Activated CD8-positive, alpha-beta memory T cell treated with anti-CD3 and anti-CD28 coated beads, Interleukin-2, amount 50 U/mL, for 4 hours (primary cell): ENCODE measurements around the gene BICC1.

Experiments used
- DNase-seq: peaks from one replicate; pipeline ENCODE4 v3.0.0-alpha.2; 2020

The BICC1 gene

GRCh38 chr10:58755677-58756076 lies 243.0 kb downstream of the BICC1 start:
- no peak for DNase-seq

GRCh38 chr10:58756130-58756719 lies 243.6 kb downstream of the BICC1 start:
- DNase-seq = no peak

GRCh38 chr10:58757352-58758065 lies 244.8 kb downstream of the BICC1 start:
- DNase-seq = no peak

DNA sequence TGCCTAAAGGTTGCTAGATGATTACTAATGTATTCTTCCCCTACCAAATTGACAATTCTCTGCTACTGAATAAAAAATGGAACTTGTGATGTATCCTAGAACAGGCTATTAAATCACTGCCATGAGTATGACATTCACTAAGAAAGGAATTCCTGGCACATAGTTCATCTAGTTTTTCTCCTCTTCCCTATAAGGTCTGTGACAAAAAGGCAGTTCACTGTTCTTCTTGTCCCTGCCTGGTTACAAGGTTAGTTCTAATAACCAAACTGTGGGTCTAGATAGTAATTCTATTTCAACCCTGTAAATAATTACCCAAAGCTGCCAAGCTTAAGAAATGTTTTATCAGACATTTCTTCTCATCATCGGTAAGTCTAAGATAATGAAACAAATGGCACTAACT lies 245.6 kb downstream of the BICC1 start:
- no peak for DNase-seq

- no peak for DNase-seq
Observed at GRCh38 chr10:58764087-58764747, 251.5 kb downstream of the BICC1 start.

DNA sequence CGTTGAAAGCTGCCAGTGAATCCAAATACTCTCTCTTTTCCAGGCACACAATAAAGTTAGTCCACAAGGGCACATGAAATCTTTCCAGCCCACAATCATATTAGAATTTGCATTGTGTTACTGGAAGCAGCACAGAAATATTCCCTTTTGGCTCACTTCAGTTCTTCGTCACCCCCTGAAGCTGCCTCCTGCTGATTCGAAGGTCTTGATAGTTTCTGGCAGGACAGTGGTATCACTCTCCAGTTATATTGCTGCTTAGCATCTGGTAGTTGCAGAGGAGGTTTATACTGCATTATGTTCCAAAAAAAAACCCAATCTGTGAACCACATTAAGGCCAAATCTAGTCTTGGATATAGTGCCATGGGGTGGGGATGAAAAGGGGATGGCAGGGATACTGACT lies 253.2 kb downstream of the BICC1 start:
- DNase-seq = no peak

GRCh38 chr10:58767652-58768051 lies 255.0 kb downstream of the BICC1 start:
- no peak for DNase-seq

GRCh38 chr10:58771863-58772262 lies 259.2 kb downstream of the BICC1 start:
- DNase-seq = no peak

- DNase-seq = no peak
Observed at GRCh38 chr10:58772758-58773157, 260.1 kb downstream of the BICC1 start.

GRCh38 chr10:58773341-58773740 lies 260.7 kb downstream of the BICC1 start:
- DNase-seq = no peak

DNA sequence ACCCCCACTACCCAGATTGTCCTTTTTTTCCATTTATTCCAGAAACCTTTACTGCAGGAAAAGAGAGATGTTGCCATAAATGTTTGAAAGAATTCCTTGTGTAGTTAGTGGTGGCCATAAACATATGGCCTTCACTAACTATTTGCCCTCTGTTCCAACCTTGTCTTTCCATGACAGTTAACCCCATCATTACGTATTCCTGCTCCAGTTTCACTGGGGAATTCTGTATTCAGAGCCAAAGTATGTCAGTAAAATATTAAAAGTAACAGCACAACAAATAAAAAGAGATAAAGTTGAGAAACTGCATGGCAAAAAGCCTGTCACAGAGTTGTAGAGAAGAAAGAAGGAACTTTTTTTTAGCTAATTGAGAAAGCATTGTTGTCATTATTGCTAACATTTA lies 261.3 kb downstream of the BICC1 start:
- no peak for DNase-seq

DNA sequence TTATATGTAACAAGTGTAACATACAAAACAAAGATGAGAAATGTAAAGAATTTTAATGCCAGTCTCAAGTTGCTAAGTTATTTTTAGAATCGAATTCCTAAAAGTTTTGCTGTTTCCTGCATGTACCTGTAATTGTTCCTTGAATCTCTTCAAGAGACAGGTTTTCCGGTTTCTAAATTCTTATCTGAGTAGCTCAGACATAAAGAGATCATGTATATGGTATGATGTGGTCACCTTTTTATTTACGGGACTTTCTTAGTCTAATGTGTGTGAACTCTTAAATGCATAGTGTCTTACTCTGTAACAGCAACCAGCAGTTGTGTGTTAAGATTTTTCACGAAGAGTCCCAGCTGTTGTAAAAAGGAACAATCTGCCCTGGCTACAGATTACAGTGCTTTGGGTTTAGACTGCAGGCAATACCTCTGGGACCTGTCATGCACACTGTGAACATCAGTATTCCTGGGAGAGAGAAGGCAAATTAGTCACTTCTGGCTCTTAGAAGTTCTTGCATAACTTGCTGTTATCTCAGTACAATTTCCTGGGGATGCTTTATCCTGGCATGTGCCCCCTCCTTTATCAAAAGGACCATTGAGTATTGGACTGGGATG lies 263.4 kb downstream of the BICC1 start:
- no peak for DNase-seq

- DNase-seq = no peak
Observed at GRCh38 chr10:58776568-58777318, 264.1 kb downstream of the BICC1 start.

DNA sequence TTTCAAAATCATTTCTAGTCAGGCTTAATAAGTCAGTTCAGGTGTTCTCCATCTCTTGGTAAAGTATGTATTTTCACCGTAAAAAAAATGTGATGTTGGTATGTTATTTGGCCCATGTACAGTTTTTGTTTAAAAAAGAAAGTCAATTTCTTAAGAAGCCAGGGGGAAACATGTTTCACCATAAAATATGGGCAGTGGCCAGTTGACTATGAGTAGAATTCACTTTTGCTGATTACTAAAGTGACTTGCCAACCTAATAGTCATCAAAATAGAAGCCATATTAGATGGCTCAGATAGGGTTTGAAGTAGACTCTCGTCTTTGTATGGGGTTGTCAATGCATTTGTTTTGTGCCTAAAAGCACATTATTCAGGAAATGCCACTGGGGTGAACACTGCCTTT lies 266.3 kb downstream of the BICC1 start:
- no peak for DNase-seq

DNA sequence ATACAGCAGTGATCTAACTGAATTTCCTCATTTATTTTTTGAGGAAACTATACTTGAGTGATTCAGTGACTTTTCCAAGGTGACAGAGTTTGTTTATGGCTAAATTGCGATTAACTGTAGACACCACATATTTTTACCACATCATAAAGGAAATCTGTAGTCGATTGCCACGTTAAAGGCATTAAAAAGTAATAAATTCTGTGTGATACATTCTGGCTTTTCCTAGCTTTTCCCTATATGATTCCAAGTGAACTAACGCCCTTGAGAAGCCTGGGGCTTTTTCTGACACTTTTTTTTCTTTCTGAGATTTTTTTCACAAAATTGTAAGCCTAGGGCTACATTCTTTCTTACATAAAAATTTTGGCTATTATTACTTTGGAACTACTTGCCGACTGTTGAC lies 266.9 kb downstream of the BICC1 start:
- no peak for DNase-seq

DNA sequence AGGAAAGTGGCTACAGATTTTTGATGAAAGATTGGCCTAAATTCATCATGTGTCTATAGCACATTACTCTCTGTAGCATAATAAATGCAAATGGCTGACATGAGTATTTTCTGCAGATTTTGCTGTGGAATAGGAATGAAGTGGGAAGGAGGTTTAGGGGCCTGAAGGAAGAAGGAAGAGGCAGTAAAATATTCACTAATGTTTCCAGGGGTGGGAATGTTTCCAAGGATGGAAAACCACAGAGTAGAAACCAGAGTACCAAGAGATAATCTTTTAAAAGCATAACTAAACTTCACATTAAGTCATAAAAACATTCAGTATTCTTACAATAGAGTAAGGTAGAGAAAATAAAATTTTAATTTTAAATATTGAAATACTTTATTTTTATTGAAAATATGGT lies 267.8 kb downstream of the BICC1 start:
- no peak for DNase-seq

GRCh38 chr10:58781873-58782488 lies 269.3 kb downstream of the BICC1 start:
- DNase-seq = no peak

DNA sequence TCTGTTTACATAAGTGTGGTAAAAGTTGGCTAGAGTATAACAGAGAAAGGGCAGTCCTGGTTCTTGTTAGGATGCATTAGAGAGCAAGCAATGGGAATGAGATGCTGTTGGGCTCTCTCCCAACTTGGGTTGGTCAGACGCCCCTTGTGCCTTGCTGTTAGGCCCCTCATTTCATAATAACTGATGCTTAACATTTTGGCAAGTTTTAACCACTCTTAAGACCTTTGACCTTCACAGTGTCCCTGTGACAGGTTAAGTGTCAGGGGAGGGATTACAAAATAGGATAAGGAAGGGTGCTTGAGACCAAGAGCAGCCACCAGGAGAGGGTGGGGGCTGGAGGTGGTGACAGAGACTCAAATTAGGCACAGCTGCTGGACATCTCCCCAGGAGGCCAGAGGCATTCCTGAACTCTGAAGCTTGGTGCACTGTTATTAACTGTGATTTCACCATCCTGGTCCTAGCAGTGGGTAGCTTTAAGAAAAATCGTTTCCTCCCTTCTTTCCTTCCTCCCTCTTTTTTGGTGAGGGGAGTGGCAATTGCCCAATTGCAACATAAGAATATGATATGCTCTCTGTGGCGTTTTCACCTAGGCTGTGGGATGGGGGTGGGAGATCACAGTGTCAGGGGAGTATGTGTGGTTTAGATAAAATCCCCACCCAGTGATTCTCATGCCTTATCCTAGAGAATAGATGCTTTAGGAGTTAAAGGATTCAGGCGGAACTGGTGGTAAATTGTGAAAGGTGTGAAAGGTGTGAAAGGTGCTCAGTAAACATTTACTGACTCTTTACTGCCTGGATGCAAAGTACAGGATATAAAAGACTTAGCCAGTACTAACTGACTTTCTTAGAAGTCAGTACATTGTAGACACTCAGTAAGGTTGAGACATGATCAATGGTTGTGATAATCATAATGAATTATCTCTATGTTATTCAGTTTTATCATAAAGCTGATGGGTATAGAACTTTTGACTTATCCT lies 270.5 kb downstream of the BICC1 start:
- DNase-seq = no peak

DNA sequence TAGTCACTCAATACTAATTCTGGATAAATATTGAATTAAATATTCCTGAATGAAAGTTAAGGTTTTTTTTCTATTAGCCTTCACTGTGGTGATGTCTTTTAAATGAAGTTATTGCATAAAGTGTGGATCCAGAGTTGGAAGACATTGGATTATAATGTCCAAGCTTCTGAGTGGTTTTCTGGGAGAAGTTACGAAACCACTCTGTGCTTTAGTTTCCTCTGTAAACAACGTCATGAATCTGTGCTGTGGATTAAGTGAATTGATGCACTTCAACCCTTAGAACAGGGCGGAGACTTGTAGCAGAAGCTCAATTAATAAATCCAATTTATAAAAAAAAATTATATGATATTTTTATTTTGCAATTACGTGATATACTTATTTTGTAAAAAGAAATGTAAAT lies 271.7 kb downstream of the BICC1 start:
- DNase-seq = no peak

DNA sequence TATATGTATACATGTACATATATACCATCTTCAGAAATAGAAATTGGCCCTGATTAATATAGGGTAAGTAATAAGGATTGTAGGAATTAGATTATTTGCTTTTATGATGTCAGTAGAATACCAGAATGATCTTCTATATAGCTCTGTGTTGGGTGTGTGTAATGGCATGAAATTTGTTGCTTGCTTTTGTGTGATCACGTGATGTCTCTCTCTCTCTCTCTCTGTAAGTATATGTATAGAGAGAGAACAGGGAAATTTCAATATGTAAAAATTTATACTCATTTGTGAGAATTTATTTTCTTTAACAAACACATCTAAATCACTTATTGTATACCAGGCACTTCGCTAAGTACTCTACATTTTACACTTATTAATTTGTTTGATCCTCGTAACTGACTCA lies 272.7 kb downstream of the BICC1 start:
- DNase-seq = no peak

- no peak for DNase-seq
Observed at GRCh38 chr10:58791137-58791536, 278.5 kb downstream of the BICC1 start.

DNA sequence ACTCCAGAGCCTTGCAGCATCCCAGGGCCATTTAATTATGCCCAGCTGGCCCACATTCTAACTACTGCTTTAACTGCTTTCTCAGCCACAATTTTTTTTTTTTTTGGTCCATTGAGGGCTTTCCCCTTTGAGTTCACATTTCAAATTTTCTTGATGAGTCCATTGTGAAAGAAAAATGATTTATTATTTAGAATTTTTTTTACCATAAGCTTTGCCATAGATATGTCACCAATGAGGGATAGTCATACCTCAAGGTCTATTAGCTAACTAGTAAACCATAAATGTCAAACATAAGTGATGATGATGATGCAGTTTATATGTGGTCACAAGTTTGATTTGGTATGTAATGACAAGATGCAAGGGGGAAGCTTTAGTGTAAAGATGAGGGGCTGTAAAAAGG lies 282.9 kb downstream of the BICC1 start:
- no peak for DNase-seq
